HepG2 (cell line): Measurements from ENCODE around the gene SKI.
A peak's percentile ranks its signal among the peaks of the same experiment; 100 is the strongest.

ENCODE experiments used
- EZH2 ChIP-seq: conservative IDR thresholded peaks from 2 replicates; pipeline ENCODE4 v1.6.1; 2012; ENCODE audit warnings: mild to moderate bottlenecking, low read depth, low read length, moderate library complexity
- FOXK1 ChIP-seq: sonication (generic); formaldehyde crosslinking; IDR thresholded peaks from 2 replicates; pipeline ENCODE4 v1.4.0; 2020; ENCODE audit warnings: low read depth, missing genetic modification reagents, borderline replicate concordance
- JUN ChIP-seq: sonication (generic); formaldehyde crosslinking; IDR thresholded peaks from 2 replicates; pipeline ENCODE4 v1.4.0; 2020; ENCODE audit warnings: mild to moderate bottlenecking, missing genetic modification reagents
- POLR2A ChIP-seq, 2 experiments: IDR thresholded peaks; 2 replicates each; pipeline ENCODE4 v1.6.1; 2011; ENCODE audit warnings: low read depth in 2 of 2, low read length in 2 of 2, mild to moderate bottlenecking in 1 of 2, moderate library complexity in 1 of 2; ENCODE audit not compliant: insufficient read depth in 1 of 2
- POLR2AphosphoS5 ChIP-seq: IDR thresholded peaks from 2 replicates; pipeline ENCODE4 v1.6.1; 2012; ENCODE audit warnings: low read depth, low read length
- SRF ChIP-seq: IDR thresholded peaks from 2 replicates; pipeline ENCODE4 v1.6.1; 2011; ENCODE audit warnings: mild to moderate bottlenecking, low read depth, low read length, moderate library complexity
- ZNF331 ChIP-seq: sonication (generic); formaldehyde crosslinking; IDR thresholded peaks from 2 replicates; pipeline ENCODE4 v1.4.0; 2020; ENCODE audit warnings: missing genetic modification reagents
- TF ChIP-seq, protein P1 (sequence below): IDR thresholded peaks from 2 replicates; pipeline ENCODE4 v1.6.1; 2012; ENCODE audit warnings: inconsistent platforms
- TF ChIP-seq, protein P2 (sequence below): fragments of 450-650 bp; IDR thresholded peaks from 2 replicates; pipeline ENCODE4 v1.6.1; 2017; ENCODE audit warnings: mild to moderate bottlenecking
- TF ChIP-seq, protein P3 (sequence below): sonication (generic); formaldehyde crosslinking; IDR thresholded peaks from 2 replicates; pipeline ENCODE4 v1.4.0; 2020; ENCODE audit warnings: low read depth, missing genetic modification reagents
- TF ChIP-seq, protein P4 (sequence below): sonication (generic); formaldehyde crosslinking; IDR thresholded peaks from 2 replicates; pipeline ENCODE4 v1.4.0; 2020; ENCODE audit warnings: mild to moderate bottlenecking, missing genetic modification reagents

DNA sequence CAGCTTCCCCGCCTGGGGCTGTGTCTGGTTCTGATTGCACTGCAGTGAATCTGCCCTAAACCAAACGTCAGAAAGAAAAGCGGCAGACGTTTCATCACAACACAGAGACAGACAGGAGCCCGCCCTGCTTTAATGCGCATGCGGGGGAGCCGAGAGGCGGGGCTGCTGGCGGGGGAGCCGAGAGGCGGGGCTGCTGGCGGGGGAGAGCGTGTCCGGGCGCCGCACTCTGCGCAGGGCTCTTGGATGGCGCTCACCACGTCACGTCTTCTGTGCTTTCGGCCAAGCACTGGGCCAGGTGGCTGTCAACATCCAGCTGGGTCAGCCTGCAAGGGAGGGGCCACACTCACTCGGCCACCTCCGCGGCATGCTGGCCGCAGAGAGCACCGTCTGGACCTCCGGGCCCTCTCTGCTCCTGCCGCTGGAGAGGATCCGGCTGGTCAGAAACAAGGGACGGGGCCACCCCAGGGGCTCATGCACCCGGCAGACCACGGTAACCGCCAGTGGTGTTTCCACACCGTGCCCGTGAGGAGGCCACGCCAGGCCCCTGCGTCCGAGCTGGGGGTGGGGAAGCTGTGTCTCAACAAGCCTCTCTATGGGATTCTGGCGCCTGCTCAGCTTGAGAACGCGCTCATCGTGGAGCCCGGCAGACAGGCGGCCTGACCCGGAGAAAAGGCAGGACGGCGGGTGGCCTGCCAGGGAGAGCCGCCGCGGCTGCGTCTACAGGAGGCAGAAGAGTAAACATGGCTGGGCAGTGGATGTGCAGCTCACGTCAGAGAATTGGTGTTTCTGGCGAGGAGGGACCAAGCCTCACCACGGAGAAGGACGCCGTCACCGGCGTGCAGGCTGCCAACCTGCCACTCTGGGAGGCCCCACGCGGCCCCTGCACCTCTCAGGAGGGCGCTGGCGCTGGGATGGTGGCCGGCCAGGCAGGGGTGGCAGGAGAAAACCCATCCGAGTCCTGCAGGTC is 38.4 kb upstream of the SKI start:
- TF ChIP-seq FOXK1 (CRISPR knock-in tag) (peak; percentile 67; the same call in 1 of the 2 replicates), SRF (no peak), POLR2A (IDR thresholded peaks at IDR 0.05; ENCODE audit: insufficient read depth in 1 of 2, low read depth in 2 of 2, low read length in 2 of 2) (peak in 1 of 2 experiments; percentile 55; a peak in 1 of 4 replicates), POLR2AphosphoS5 (peak; percentile 65), ZNF331 (CRISPR knock-in tag) (no peak), JUN (CRISPR knock-in tag) (peak; percentile 30; the same call in 1 of the 2 replicates), EZH2 (no peak)
- TF ChIP-seq, protein P1, sequence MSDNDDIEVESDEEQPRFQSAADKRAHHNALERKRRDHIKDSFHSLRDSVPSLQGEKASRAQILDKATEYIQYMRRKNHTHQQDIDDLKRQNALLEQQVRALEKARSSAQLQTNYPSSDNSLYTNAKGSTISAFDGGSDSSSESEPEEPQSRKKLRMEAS: peak; percentile 81
- TF ChIP-seq, protein P2, sequence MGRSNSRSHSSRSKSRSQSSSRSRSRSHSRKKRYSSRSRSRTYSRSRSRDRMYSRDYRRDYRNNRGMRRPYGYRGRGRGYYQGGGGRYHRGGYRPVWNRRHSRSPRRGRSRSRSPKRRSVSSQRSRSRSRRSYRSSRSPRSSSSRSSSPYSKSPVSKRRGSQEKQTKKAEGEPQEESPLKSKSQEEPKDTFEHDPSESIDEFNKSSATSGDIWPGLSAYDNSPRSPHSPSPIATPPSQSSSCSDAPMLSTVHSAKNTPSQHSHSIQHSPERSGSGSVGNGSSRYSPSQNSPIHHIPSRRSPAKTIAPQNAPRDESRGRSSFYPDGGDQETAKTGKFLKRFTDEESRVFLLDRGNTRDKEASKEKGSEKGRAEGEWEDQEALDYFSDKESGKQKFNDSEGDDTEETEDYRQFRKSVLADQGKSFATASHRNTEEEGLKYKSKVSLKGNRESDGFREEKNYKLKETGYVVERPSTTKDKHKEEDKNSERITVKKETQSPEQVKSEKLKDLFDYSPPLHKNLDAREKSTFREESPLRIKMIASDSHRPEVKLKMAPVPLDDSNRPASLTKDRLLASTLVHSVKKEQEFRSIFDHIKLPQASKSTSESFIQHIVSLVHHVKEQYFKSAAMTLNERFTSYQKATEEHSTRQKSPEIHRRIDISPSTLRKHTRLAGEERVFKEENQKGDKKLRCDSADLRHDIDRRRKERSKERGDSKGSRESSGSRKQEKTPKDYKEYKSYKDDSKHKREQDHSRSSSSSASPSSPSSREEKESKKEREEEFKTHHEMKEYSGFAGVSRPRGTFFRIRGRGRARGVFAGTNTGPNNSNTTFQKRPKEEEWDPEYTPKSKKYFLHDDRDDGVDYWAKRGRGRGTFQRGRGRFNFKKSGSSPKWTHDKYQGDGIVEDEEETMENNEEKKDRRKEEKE: no peak
- TF ChIP-seq, protein P3, sequence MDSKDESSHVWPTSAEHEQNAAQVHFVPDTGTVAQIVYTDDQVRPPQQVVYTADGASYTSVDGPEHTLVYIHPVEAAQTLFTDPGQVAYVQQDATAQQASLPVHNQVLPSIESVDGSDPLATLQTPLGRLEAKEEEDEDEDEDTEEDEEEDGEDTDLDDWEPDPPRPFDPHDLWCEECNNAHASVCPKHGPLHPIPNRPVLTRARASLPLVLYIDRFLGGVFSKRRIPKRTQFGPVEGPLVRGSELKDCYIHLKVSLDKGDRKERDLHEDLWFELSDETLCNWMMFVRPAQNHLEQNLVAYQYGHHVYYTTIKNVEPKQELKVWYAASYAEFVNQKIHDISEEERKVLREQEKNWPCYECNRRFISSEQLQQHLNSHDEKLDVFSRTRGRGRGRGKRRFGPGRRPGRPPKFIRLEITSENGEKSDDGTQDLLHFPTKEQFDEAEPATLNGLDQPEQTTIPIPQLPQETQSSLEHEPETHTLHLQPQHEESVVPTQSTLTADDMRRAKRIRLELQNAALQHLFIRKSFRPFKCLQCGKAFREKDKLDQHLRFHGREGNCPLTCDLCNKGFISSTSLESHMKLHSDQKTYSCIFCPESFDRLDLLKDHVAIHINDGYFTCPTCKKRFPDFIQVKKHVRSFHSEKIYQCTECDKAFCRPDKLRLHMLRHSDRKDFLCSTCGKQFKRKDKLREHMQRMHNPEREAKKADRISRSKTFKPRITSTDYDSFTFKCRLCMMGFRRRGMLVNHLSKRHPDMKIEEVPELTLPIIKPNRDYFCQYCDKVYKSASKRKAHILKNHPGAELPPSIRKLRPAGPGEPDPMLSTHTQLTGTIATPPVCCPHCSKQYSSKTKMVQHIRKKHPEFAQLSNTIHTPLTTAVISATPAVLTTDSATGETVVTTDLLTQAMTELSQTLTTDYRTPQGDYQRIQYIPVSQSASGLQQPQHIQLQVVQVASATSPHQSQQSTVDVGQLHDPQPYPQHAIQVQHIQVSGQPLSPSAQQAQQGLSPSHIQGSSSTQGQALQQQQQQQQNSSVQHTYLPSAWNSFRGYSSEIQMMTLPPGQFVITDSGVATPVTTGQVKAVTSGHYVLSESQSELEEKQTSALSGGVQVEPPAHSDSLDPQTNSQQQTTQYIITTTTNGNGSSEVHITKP: peak; percentile 66
- TF ChIP-seq, protein P4, sequence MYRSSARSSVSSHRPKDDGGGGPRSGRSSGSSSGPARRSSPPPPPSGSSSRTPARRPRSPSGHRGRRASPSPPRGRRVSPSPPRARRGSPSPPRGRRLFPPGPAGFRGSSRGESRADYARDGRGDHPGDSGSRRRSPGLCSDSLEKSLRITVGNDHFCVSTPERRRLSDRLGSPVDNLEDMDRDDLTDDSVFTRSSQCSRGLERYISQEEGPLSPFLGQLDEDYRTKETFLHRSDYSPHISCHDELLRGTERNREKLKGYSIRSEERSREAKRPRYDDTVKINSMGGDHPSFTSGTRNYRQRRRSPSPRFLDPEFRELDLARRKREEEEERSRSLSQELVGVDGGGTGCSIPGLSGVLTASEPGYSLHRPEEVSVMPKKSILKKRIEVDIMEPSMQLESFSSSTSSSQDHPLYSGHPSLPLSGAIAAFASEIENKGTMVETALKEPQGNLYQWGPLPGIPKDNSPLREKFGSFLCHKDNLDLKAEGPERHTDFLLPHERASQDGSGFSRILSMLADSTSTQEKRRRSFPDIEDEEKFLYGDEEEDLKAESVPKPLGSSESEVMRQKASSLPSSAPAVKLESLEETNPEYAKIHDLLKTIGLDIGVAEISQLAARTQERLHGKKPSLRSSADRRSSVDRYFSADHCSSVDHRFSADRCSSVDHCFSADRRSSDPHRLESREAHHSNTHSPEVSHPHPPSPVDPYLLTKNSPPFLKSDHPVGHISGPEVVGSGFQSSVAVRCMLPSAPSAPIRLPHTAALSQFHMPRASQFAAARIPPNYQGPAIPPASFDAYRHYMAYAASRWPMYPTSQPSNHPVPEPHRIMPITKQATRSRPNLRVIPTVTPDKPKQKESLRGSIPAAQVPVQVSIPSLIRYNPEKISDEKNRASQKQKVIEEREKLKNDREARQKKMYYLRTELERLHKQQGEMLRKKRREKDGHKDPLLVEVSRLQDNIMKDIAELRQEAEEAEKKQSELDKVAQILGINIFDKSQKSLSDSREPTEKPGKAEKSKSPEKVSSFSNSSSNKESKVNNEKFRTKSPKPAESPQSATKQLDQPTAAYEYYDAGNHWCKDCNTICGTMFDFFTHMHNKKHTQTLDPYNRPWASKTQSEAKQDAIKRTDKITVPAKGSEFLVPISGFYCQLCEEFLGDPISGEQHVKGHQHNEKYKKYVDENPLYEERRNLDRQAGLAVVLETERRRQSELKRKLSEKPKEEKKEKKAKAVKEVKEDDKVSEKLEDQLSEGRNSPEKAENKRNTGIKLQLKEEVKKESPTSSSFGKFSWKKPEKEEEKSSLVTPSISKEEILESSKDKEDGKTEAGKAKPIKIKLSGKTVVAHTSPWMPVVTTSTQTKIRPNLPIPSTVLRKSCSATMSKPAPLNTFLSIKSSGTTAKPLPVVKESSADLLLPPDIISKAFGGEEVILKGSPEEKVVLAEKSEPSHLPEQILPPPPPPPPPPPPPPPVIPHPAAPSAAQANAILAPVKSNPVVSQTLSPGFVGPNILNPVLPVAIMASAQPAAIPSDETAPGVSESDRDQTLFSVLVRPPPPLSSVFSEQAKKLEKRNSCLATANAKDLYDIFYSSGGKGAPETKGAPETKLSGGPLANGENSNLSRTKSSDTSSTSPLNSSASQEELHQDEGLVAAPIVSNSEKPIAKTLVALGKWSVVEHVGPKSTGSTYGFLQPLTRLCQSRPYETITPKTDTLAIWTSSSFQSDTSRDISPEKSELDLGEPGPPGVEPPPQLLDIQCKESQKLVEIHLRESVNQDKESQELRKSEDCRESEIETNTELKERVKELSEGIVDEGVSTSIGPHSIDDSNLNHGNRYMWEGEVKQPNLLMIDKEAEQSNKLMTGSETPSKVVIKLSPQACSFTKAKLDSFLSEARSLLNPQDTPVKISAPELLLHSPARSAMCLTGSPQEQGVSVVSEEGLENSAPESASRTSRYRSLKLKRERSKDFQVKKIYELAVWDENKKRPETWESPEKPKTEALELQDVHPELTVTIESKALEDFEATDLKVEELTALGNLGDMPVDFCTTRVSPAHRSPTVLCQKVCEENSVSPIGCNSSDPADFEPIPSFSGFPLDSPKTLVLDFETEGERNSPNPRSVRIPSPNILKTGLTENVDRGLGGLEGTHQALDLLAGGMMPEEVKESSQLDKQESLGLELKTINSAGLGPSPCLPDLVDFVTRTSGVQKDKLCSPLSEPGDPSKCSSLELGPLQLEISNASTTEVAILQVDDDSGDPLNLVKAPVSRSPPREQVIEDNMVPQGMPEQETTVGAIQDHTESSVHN: 0 out of 2 replicates have a peak, but pooled peaks have one; percentile 43
